ENCODE results near the gene FSIP1.

Gene FSIP1

GRCh38 chr15:39698444-39699390 lies 83.9 kb downstream of the FSIP1 start:
- DNase-seq (ENCODE audit: low spot score) (no peak), ATAC-seq (ENCODE audit: low read depth) (no peak)
- no peak overlapping the region for H3K4me3 ChIP-seq (ENCODE audit: severe bottlenecking)
- H3K27me3 ChIP-seq (ENCODE audit: insufficient read depth, poor library complexity, severe bottlenecking), result no peaks in the 10 kb centered on the region
- no peaks in the 10 kb centered on the region for H3K9me3 ChIP-seq (ENCODE audit: severe bottlenecking)
- TF ChIP-seq CTCF (IDR thresholded peaks at IDR 0.05; ENCODE audit: poor library complexity, severe bottlenecking), result no peak
- no peak overlapping the region for H3K27ac ChIP-seq (ENCODE audit: poor library complexity, severe bottlenecking)
- no peaks in the 10 kb centered on the region for H3K4me1 ChIP-seq (ENCODE audit: insufficient read depth, poor library complexity, severe bottlenecking)
- H3K36me3 ChIP-seq (ENCODE audit: low read depth), result no peaks in the 10 kb centered on the region

GRCh38 chr15:39697509-39697908 lies 85.1 kb downstream of the FSIP1 start:
- no peaks in the 10 kb centered on the region for H3K9me3 ChIP-seq (ENCODE audit: severe bottlenecking)
- H3K27ac ChIP-seq (ENCODE audit: poor library complexity, severe bottlenecking), result no peak overlapping the region
- no peak overlapping the region for H3K4me3 ChIP-seq (ENCODE audit: severe bottlenecking)
- no peaks in the 10 kb centered on the region for H3K27me3 ChIP-seq (ENCODE audit: insufficient read depth, poor library complexity, severe bottlenecking)
- DNase-seq (ENCODE audit: low spot score) (no peak), ATAC-seq (ENCODE audit: low read depth) (no peak)
- no peaks in the 10 kb centered on the region for H3K4me1 ChIP-seq (ENCODE audit: insufficient read depth, poor library complexity, severe bottlenecking)
- TF ChIP-seq CTCF (IDR thresholded peaks at IDR 0.05; ENCODE audit: poor library complexity, severe bottlenecking), result no peak
- no peaks in the 10 kb centered on the region for H3K36me3 ChIP-seq (ENCODE audit: low read depth)

GRCh38 chr15:39695793-39696192 lies 86.8 kb downstream of the FSIP1 start:
- Histone ChIP-seq H3K36me3 (ENCODE audit: low read depth) (no peaks in the 10 kb centered on the region), H3K27me3 (ENCODE audit: insufficient read depth, poor library complexity, severe bottlenecking) (no peaks in the 10 kb centered on the region), H3K4me1 (ENCODE audit: insufficient read depth, poor library complexity, severe bottlenecking) (no peaks in the 10 kb centered on the region), H3K27ac (ENCODE audit: poor library complexity, severe bottlenecking) (no peak overlapping the region), H3K4me3 (ENCODE audit: severe bottlenecking) (no peak overlapping the region), H3K9me3 (ENCODE audit: severe bottlenecking) (no peaks in the 10 kb centered on the region)
- DNase-seq (ENCODE audit: low spot score) (no peak), ATAC-seq (ENCODE audit: low read depth) (no peak)
- TF ChIP-seq CTCF (IDR thresholded peaks at IDR 0.05; ENCODE audit: poor library complexity, severe bottlenecking), result no peak

GRCh38 chr15:39692356-39693327 lies 90.0 kb downstream of the FSIP1 start:
- no peaks in the 10 kb centered on the region for H3K4me1 ChIP-seq (ENCODE audit: insufficient read depth, poor library complexity, severe bottlenecking)

More at GRCh38 chr15:39692356-39693327, 90.0 kb downstream of the FSIP1 start:
- no peak overlapping the region for H3K27ac ChIP-seq (ENCODE audit: poor library complexity, severe bottlenecking)
- no peak overlapping the region for H3K4me3 ChIP-seq (ENCODE audit: severe bottlenecking)
- no peaks in the 10 kb centered on the region for H3K36me3 ChIP-seq (ENCODE audit: low read depth)
- ATAC-seq (ENCODE audit: low read depth) (no peak), DNase-seq (ENCODE audit: low spot score) (no peak)
- H3K9me3 ChIP-seq (ENCODE audit: severe bottlenecking), result no peaks in the 10 kb centered on the region
- no peaks in the 10 kb centered on the region for H3K27me3 ChIP-seq (ENCODE audit: insufficient read depth, poor library complexity, severe bottlenecking)
- no peak for TF ChIP-seq CTCF (IDR thresholded peaks at IDR 0.05; ENCODE audit: poor library complexity, severe bottlenecking)

Data from RWPE2 (cell line).